KMS-11 (cell line): ENCODE results near the gene SLC39A7.

Experiments
- H2AFZ ChIP-seq: fragments of 200-600 bp; sonication (generic); 2 replicates; pipeline ENCODE4 v1.6.1; 2016; ENCODE audit warnings: antibody characterized with exemption, mixed run types, low read depth
- H3K27ac ChIP-seq: fragments of 200-600 bp; sonication (generic); 2 replicates; pipeline ENCODE4 v1.6.1; 2016; ENCODE audit warnings: mild to moderate bottlenecking, mixed run types
- H3K27me3 ChIP-seq: fragments of 200-600 bp; sonication (generic); 2 replicates; pipeline ENCODE4 v1.6.1; 2017; ENCODE audit warnings: mild to moderate bottlenecking, low read depth, mixed run types, moderate library complexity; ENCODE audit not compliant: insufficient read depth
- H3K36me3 ChIP-seq: fragments of 200-600 bp; sonication (generic); 2 replicates; pipeline ENCODE4 v1.6.1; 2017; ENCODE audit warnings: mild to moderate bottlenecking, mixed run types; ENCODE audit not compliant: insufficient read depth
- H3K4me1 ChIP-seq: fragments of 200-600 bp; sonication (generic); 2 replicates; pipeline ENCODE4 v1.6.1; 2016; ENCODE audit warnings: mild to moderate bottlenecking, low read depth, mixed run types; ENCODE audit not compliant: poor library complexity, severe bottlenecking
- H3K4me2 ChIP-seq: fragments of 200-600 bp; sonication (generic); 2 replicates; pipeline ENCODE4 v1.7.0; 2016; ENCODE audit warnings: mild to moderate bottlenecking, mixed run types
- H3K4me3 ChIP-seq: fragments of 200-600 bp; sonication (generic); IDR thresholded peaks from 2 replicates; pipeline ENCODE4 v1.6.1; 2017; ENCODE audit warnings: low read depth, low read length, mixed read lengths; ENCODE audit not compliant: insufficient read depth
- H3K79me2 ChIP-seq: fragments of 200-600 bp; sonication (generic); 2 replicates; pipeline ENCODE4 v1.6.1; 2016; ENCODE audit warnings: low read depth, mixed run types; ENCODE audit not compliant: insufficient read depth
- H3K9ac ChIP-seq: fragments of 200-600 bp; sonication (generic); 2 replicates; pipeline ENCODE4 v1.6.1; 2016; ENCODE audit warnings: mild to moderate bottlenecking, mixed run types
- H4K20me1 ChIP-seq: fragments of 200-600 bp; sonication (generic); 2 replicates; pipeline ENCODE4 v1.6.1; 2016; ENCODE audit warnings: mild to moderate bottlenecking, mixed run types; ENCODE audit not compliant: insufficient read depth
- CTCF ChIP-seq: fragments of 200-600 bp; sonication (generic); conservative IDR thresholded peaks from 2 replicates; pipeline ENCODE4 v1.6.1; 2017; ENCODE audit warnings: low read depth, mild to moderate bottlenecking, antibody characterized with exemption, low read length, moderate library complexity, mixed read lengths

The SLC39A7 gene

GRCh38 chr6:33191383-33192104 is 9.1 kb upstream of the SLC39A7 start:
- Histone ChIP-seq H3K36me3 (no peaks in the 10 kb centered on the region), H3K4me3 (no peak overlapping the region), H3K27me3 (no peaks in the 10 kb centered on the region), H3K79me2 (no peaks in the 10 kb centered on the region), H4K20me1 (no peaks in the 10 kb centered on the region), H3K9ac (no peak overlapping the region), H3K4me2 (no peak overlapping the region), H3K27ac (no peak overlapping the region), H2AFZ (no peak overlapping the region), H3K4me1 (no peaks in the 10 kb centered on the region)
- TF ChIP-seq CTCF = no peak

DNA sequence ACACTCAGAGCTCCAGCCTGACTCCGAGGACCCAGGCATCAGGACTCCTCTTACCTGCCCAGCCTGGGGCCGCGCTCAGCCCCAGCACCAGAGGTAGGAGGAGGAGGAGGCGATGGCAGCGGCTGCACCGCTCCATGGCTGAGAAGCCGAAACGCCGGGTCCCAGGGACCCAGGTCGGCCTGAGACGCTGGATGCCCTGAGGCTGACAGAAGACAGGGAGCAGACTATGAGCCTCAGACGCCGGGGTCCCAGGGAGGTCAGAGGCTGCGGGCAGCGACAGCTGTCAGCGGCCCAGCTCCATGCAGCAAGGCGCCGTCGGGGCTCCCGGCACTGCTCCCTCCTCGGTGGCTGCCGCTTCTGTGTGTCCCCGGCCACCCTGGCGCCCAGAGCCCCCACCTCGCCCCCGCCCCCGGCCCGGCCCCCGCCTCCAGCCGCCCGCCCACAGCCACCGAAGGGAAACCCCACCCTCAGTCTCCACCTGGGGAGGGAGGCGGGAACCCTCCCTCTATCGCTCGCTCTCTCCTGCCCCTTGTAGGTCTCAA is 8.5 kb upstream of the SLC39A7 start, which contains the start of gene COL11A2:
TSS of gene COL11A2 (minus strand) at position 363 of the 542 bp plus-strand sequence. CDS start at position 136, 227 bp downstream.
- H3K79me2 ChIP-seq = no peaks in the 10 kb centered on the region
- H3K27ac ChIP-seq = no peak within 1 kb of the TSS
- H4K20me1 ChIP-seq = no peaks in the 10 kb centered on the region
- no peak for TF ChIP-seq CTCF
- H3K27me3 ChIP-seq = no peaks in the 10 kb centered on the region
- H3K4me3 ChIP-seq = no peak within 1 kb of the TSS
- no peak within 1 kb of the TSS for H3K4me2 ChIP-seq
- no peaks in the 10 kb centered on the region for H3K36me3 ChIP-seq
- no peaks in the 10 kb centered on the region for H3K4me1 ChIP-seq
- H2AFZ ChIP-seq = no peak within 1 kb of the TSS
- H3K9ac ChIP-seq = no peak within 1 kb of the TSS

- Histone ChIP-seq H4K20me1 (no peaks in the 10 kb centered on the region), H2AFZ (no peak overlapping the region), H3K4me2 (no peak overlapping the region), H3K27me3 (no peaks in the 10 kb centered on the region), H3K4me3 (no peak overlapping the region), H3K4me1 (no peaks in the 10 kb centered on the region), H3K79me2 (no peaks in the 10 kb centered on the region), H3K36me3 (no peaks in the 10 kb centered on the region), H3K27ac (no peak overlapping the region), H3K9ac (no peak overlapping the region)
- TF ChIP-seq CTCF = no peak
Observed at GRCh38 chr6:33192671-33193602, 7.7 kb upstream of the SLC39A7 start.

DNA sequence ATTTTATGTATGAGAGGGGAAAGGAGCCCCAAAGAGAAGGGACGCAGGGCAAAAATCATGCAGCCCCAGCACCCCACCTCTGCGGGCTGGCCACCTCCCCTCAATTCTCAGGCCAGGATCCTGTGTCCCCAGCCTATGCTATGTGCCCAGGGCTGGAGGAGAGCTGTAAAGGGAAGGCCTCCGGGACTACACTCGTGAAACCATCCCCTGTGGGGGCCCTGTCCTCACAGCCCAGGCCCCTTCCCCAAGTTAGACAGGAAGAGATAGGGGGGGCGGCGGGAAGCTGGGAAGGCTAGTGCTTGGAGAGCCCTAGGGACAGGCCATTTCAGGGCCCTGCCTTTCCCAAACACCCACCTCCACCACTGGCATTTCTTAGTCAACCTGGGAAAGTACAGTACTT is 7.0 kb upstream of the SLC39A7 start:
- Histone ChIP-seq H3K27ac (no peak overlapping the region), H3K4me2 (no peak overlapping the region), H2AFZ (no peak overlapping the region), H3K79me2 (no peaks in the 10 kb centered on the region), H3K4me1 (no peaks in the 10 kb centered on the region), H3K36me3 (no peaks in the 10 kb centered on the region), H3K27me3 (no peaks in the 10 kb centered on the region), H3K9ac (no peak overlapping the region), H4K20me1 (no peaks in the 10 kb centered on the region), H3K4me3 (no peak overlapping the region)
- no peak for TF ChIP-seq CTCF
